Esophagus mucosa (tissue), 1 donor: ENCODE measurements around the gene AHDC1. TPM values are rescaled to one million over a fixed set of nuclear protein-coding genes. Genes with fewer than 3 reads are reported as not detected.
"Not testable (repeated sequence)": the region's sequence is repeated elsewhere in the genome, so short reads cannot be mapped to it uniquely, and the experiment has no call there.

Experiments
- ATAC-seq: fragments of 200-7000 bp; cut with Tn5 transposase; one replicate; pipeline ENCODE4 v1.9.1; 2020
- total RNA-seq: library from RNA; stranded (reverse); gene quantifications from one replicate; pipeline ENCODE4 v1.2.4, GENCODE V29; 2023
- donor health status: DM: yes; HTN: yes; CAD: no.

AHDC1 gene, protein sequence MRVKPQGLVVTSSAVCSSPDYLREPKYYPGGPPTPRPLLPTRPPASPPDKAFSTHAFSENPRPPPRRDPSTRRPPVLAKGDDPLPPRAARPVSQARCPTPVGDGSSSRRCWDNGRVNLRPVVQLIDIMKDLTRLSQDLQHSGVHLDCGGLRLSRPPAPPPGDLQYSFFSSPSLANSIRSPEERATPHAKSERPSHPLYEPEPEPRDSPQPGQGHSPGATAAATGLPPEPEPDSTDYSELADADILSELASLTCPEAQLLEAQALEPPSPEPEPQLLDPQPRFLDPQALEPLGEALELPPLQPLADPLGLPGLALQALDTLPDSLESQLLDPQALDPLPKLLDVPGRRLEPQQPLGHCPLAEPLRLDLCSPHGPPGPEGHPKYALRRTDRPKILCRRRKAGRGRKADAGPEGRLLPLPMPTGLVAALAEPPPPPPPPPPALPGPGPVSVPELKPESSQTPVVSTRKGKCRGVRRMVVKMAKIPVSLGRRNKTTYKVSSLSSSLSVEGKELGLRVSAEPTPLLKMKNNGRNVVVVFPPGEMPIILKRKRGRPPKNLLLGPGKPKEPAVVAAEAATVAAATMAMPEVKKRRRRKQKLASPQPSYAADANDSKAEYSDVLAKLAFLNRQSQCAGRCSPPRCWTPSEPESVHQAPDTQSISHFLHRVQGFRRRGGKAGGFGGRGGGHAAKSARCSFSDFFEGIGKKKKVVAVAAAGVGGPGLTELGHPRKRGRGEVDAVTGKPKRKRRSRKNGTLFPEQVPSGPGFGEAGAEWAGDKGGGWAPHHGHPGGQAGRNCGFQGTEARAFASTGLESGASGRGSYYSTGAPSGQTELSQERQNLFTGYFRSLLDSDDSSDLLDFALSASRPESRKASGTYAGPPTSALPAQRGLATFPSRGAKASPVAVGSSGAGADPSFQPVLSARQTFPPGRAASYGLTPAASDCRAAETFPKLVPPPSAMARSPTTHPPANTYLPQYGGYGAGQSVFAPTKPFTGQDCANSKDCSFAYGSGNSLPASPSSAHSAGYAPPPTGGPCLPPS (N-terminal part only)
- 51.7 TPM for total RNA-seq

DNA sequence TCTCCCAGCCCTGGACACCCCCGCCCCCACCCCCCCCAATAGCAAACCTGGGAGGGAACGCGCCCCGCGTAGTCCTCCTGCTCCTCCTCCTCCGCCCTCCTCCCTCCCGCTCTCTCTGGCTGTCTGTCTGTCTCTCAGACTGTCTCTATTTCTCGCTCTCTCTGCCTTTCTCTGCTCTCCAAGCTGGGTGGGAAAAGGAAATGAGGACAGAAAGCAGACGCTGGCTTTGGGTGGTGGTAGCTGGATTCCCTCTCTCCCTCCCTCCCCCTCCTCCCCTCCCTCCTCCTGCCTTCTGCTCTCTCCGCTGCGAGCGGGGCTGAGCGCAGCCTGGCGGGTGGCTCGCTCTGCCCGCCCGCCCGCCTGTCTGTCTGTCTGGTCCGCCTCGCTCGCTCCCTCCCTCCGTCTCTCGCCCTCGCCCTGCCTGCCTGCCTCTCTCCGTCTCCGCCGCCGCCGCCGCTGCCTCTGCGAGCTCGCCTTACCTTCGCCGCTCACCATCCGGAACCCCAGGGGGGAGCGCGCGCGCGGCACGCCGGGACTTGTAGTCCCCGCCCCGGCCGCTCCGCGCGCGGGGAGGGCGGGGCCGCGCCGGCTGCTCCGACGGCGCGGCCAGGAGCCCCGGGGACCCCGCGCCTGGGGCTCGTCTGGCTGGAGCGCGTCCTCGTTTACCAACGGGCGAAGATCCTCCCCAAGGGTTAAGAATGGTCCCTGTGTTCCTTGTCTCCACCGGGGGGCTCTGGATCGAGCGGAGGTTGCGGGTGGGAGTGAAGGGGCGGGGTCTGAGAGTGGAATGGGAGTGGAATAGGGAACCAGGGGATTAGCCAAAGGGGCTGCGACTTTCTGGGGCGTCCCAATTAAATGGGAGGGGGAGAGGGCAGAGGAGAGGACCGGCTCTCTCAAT lies at the start of gene AHDC1:
TSS of gene AHDC1 (minus strand) at position 464 of the 898 bp plus-strand sequence. CDS start 52,029 bp downstream, outside the sequence.
- ATAC-seq: peak; percentile 60

DNA sequence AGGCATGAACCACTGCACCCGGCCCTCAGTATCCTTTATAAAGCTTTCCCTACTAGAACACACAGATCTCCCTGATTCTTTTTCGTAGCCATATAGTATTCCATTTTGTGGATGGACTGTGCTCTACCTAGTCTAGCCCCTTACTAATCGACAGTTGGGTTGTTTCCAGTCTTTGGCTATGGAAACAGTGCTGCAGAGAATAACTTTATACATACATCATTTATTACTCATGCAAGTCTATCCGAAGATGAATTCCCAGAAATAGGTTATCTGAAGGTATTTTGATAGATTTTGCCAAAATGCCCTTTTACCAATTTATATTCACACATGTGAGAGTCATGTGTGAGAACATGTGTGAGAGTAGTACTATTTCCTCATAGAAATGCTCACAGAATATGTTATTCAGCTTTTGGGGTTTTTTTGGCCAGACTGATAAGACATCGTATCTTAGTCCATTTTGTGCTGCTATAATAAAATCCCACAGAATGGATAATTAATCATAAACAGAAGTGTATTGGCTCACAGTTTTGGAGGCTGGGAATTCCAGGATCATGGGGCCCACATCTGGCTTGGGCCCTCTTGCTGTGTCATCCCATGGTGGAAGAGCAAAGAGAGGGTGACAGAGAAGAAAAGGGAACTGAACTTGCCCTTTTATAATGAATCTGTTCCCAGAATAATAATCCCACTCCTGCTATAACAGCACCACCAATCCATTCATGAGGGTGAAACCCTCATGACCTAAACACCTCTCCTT lies 48.3 kb upstream of the AHDC1 start:
- ATAC-seq: no peak

DNA sequence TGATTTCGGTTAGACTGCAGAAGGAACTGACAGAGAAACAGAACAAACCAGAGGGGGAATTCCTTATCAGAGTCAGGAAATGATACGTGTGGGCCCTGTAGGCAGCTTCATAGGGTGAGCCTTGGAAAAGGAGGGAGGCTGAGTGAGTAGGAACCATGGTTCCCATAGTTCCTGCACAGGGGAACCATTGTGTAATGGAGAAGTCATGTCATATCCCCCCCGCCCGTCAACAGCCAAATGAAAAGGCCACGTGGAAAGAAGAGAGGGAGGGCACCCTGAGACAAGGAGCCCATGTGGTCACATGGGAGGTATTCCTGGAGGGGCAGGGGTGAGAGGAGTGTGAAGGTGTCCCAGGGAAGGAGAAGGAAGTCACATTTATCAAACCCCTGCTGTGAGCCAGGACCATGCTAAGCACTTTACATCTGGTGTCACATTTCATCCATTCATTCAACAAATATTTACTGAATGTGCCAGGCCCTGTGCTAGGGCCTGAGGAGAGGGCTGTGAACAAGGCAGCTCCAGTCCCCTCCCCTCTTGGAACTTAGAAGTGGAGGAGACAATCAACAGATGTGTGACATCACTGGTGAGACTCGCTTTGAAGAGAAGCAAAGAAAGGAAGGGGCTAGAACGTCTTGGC lies 46.7 kb upstream of the AHDC1 start:
- ATAC-seq: no peak

DNA sequence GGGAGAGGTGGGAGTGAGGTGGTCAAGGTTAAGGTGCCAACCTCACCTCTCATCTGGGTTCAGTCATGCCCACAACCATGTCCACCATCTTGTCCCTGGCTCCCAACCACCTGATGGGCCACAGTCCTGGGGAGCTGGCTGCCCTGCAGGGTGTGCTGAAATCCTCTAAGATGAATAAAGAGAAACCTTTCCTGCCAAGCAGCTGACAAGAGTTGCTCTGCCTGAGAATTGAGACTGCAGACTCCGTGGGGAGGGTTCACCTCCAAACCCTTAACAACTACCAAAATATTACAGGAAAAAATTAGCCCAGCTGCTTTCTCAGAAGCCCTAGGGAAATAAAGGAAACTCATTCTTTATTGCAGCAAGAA lies 46.2 kb upstream of the AHDC1 start:
- no peak for ATAC-seq

DNA sequence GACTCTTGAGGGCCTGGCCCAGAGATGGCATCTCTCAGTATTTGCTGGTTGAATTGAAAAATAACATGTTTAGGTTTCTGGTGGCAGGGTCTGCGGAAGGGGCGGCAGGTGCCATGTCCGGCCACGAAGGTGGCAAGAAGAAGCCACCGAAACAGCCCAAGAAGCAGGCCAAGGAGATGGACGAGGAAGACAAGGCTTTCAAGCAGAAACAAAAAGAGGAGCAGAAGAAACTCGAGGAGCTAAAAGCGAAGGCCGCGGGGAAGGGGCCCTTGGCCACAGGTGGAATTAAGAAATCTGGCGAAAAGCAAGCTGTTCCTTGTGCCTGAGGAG lies 45.3 kb upstream of the AHDC1 start:
- ATAC-seq: no peak

DNA sequence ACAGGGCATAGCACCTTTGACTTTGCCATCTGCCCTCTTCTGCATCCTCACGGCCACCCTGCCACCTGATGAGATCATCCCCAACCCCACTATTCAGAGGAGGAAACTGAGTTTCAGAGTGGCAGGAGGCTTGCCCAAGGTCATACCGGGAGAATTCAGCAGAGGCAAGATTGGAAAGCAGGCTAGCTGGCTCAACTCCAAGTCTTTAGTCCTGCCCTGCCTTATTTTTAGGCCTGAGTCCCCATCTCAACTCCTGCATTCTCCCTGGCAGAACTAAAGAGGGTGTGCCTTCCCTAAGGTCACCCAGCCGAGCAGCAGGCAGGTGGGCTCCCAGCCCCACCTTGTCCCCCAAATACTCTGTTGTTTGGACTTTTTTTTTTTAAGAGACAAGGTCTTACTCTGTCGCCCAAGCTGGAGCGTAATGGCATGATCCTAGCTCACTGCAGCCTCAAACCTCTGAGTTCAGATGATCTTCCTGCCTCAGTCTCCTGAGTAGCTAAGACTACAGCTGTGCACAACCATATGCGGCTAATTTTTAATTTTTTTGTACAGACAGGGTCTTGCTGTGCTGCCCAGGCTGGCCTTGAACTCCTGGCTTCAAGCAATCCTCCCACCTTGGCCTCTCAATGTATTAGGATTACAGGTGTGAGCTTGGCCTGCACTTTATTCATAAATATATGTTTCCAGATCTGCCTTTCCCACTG lies 44.8 kb upstream of the AHDC1 start:
- ATAC-seq: no peak

DNA sequence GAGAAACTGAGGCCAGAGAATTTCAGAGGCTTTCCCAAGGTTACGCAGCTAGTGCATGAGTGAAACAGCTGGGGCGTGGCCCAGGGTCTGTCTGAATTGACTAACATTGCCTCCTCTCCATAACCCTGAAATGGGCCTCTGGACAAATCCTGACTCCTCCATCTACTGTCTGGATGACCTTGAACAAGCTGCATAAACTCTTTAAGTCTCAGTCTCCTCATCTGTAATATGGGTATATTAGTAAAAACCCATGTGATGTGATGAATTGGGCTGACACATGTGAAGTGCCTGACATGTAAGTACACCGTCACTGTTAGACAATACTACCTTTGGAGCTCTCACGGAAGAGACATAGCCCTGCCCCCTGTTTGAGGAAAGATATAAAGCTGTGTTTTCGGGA lies 43.4 kb upstream of the AHDC1 start:
- no peak for ATAC-seq

DNA sequence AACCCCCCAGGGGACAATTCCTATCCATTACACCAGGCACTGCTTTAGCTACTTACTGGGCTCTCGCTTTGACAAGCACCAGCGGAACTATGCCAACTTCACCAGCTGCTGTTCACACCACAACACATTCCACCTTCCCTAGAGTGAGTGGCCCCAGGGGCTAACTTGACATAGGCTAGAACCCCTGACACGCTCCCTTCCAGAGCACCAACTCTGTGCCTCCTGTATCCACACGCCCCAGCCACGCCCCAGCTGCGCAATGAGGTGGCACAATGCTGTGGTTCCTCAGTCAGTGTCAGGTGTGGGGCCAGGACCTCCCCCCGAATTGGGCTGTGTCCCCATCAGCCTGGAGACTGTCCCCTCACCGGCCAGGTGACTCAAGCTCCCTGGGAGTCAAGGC lies 42.7 kb upstream of the AHDC1 start:
- peak; percentile 68 for ATAC-seq

DNA sequence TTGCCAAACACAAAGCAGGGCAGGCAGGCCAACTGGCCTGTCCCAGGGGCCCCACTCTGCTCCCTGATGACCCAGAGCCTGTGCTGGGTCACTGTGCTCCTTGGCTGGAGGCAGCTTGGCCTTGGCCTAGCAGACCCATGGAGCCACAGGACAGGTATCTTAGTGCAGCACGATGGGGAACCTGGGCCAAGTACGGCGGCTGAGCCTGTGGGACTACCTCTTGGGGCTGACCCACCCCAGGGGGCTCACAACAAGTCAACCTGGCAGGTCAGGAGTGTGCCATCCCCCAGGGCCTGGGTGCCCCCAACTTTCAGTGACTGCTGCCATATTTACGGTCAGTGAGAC lies 41.1 kb upstream of the AHDC1 start:
- ATAC-seq: no peak

DNA sequence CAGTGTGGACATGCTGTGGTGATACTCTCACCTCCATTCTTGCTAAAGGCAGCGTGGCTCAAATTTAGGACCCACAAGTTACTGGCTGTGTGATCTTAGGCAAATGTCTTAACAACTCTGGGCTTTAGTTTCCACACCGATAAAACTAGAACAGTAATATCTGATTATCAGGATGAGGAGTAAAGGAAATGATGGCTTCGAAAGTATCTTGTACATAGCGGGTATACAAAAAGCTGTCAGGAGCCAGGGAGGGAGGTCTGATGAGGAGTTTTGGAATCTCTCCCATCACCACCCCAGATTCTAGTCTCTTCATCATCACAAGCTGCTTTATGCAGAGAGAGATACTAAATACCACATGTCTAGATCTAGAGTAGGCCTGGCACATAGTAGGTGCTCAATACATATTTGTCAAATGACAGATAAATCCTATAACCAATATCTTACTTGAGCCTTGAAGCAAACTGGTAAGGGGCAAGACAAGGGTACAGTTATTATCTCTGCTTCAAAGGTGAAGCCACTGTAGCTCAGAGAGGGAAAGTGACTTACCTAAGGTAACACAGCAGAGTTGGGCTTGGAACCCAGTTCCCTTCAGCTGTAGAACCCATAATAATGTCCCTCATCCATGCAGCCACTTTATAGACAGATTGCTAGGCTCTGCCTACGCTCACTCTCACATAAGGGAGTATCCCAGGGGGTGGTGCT lies 40.6 kb upstream of the AHDC1 start:
- ATAC-seq: no peak

DNA sequence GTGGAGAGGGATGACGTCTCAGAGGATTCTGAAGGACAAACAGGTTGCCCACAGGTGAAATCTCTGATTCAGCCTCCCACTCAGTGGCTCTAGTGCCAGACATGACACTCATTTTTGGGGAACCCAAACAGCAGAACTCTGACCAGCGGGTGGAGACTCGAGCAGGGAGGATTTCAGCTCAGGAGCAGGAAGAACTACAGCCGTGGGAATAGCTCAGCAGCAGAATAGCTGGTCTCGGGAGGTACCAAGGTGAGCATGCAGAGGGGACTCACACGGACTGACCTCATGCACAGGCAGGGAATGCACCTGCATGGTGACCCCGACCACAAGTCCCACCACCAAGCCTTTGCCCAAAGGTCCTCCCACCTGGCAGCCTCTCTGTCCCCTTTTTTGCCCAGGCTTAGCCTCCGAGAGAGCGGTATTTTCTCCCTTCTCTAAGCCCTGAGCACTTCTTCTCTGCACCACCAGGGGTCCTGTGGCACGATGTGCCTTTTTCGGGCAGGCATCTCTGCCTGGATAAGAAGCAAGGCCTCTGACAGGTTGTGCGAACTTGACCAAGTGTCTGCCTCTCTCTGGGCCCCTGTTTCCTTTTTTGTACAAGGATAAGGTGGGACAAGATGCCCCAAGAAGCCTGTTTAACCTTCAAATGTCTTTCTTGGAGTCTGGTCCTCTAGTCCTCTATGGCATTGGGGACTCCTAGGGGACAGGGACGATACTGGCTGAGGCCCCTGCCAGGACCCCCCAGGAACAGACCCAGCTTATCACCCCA lies 39.8 kb upstream of the AHDC1 start:
- peak; percentile 64 for ATAC-seq

DNA sequence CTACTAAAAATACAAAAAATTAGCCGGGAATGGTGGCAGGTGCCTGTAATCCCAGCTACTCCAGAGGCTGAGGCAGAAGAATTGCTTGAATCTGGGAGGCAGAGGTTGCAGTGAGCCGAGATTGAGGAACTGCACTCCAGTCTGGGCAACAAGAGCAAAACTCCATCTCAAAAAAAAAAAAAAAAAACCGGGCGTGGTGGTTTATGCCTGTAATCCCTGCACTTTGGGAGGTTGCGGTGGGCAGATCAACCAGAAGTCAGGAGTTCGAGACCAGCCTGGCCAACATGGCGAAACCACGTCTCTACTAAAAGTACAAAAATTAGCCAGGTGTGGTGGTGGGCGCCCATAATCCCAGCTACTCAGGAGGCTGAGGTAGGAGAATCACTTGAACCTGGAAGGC lies 36.6 kb upstream of the AHDC1 start:
- not testable (repeated sequence) for ATAC-seq

DNA sequence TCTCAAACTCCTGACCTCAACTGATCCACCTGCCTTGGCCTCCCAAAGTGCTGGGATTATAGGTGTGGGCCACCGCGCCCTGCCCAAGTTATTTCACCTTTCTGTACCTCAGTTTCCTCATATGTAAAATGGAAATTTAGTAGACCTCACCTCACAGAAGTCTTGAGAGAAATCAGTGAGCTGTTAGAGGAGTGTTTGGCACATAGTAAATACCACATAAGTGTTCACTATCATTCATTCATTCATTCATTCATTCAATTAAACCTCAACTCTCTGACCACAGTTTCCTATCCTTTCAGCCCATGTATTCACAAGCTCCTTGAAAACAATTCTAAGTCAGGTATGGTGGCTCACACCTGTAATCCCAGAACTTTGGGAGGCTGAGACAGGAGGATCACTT lies 34.9 kb upstream of the AHDC1 start:
- ATAC-seq: no peak

DNA sequence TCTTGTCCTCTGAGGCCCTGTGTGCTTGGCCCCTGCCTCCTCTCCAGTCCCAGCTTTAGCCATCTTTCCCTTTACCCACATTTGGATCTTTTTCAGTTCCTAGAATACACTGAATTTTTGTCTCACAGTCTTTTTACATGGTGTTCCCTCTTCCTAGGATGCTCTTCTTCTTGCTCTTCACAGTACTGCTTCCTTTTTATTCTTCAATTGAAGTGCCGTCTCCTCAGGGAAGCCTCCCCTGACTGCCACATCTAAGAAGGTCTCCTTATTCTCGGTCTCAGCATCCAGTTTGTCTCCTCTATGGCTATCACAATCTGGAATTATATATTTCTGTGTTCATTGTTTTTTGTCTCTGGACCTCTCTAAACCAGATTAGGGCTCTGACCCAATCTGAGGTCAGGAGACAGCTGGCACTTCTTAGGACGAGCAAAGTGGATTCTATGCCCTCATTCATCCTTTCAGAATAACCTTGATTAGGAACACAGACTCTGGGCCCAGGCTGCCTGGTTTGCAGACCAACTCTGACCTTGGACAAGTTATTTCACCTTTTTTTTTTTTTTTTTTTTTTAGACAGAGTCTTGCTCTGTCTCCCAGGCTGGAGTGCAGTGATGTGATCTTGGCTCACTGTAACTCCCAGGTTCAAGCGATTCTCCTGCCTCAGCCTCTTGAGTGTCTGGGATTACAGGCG lies 34.2 kb upstream of the AHDC1 start:
- ATAC-seq: no peak

DNA sequence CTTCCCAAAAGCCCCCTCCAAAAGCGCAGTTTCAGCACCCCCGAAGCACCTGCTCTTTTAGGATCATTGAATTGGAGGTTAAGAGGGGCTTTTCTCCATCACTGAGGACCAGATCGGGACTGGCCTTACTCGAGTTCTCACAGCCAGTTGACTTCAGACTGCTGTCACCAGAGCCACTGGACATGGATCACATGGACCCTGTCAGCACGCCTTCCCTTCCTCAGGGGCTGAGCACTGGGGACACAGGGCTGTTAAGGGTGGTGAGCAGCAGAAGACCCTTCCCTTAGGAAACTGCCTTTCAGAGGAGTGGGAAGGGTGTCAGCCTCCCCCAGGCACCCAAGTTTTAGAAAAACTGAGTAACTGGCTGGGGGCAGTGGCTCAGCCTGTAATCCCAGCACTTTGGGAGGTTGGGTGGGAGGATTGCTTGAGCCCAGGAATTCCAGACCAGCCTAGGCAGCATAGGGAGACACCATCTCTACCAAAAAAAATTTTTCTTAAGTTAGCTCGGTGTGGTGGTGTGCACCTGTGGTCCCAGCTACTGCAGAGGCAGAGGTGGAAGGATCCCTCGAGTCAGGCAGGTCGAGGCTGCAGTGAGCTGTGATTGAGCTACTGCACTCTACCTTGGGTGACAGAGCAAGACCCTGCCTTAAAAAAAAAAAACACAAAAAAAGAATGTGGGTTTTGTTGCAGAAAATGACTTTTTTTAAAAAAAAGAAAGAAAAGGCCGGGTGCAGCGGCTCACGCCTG lies 31.6 kb upstream of the AHDC1 start:
- ATAC-seq: no peak

DNA sequence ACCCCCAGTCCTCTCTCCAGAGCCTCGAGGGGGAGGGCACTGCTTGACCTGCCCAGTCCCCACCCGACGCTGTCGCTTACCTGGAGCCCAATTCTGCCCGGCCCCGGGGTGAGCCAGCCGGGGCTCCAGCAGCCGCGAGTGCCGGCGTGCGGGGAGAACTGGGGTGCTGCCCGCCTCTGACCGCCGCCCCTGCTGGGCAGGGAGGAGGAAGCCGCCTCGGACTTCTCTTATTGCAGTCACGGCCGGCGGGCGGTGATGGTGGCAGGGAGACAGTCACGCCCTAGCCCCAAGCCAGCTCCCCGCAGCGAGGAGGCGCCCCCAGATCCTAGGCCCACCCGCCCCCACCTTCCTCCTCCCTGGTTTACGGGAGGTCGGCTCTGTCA lies 31.0 kb upstream of the AHDC1 start, which contains the start of gene FGR:
TSS of gene FGR (minus strand) at position 201 of the 383 bp plus-strand sequence. CDS start 11,269 bp downstream, outside the sequence.
- no peak for ATAC-seq

DNA sequence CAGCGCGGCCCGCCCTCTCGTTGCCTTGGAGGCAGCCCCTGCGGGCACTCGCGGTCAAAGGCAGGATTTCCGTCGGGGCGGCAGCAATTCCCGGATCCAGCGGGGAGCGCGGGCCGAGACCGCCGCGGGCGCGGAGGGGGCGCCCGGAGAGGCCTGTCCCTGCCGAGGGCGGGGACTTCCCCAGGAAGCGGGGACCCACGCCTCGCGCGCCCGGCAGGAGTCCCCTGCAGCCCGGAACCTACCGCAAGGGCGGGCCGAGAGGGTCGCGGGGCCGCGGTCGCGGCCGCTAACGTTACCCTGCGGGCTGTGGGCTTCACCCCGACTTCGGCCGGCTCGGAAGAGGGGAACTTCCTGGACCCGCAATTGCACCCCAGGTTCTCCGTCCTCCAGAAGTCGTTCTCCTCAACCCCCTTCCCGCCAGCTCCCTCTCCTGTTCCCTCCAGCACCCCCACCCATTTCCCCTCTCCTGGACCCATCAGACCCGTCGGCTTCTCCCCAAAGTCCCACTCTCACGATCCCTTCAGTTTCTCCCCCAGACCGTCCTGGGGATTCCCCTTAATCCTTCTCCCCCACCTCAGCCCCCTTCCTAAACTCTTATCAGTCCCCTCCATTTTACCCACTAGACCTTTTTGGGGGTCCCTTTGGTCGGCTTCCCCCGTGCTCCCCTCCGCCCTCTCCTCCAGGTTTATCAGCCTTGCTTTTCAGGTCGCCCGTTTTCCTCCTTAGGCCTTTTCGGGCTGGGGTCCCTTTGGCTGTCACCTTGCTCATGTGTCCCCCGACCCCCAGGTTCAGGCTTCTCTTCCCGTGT lies 30.4 kb upstream of the AHDC1 start:
- ATAC-seq: peak; percentile 39
